Subcutaneous abdominal adipose tissue (tissue), 5 donors: ENCODE data around the gene DCST1.
A peak's percentile ranks its signal among the peaks of the same experiment; 100 is the strongest.

Experiments
- H3K27ac ChIP-seq: one replicate; pipeline ENCODE4 v1.7.0; 2013; ENCODE audit warnings: low read depth, mild to moderate bottlenecking, inconsistent platforms, low read length, moderate library complexity
- H3K27me3 ChIP-seq, 5 donors: one replicate each; pipeline ENCODE4 v1.7.0; 2013; ENCODE audit warnings: low read length in 5 of 5, inconsistent platforms in 1 of 5; ENCODE audit not compliant: control insufficient read depth in 5 of 5, insufficient read depth in 4 of 5
- H3K36me3 ChIP-seq, 5 donors: one replicate each; pipeline ENCODE4 v1.7.0; 2013; ENCODE audit warnings: low read length in 5 of 5; ENCODE audit not compliant: control insufficient read depth in 5 of 5, insufficient read depth in 5 of 5
- H3K4me1 ChIP-seq, 5 donors: one replicate each; pipeline ENCODE4 v1.7.0; 2013; ENCODE audit warnings: low read length in 5 of 5, mild to moderate bottlenecking in 3 of 5, moderate library complexity in 1 of 5; ENCODE audit not compliant: control insufficient read depth in 5 of 5, insufficient read depth in 5 of 5
- H3K4me3 ChIP-seq, 5 donors: one replicate each; pipeline ENCODE4 v1.7.0; 2013; ENCODE audit warnings: low read length in 5 of 5, low read depth in 1 of 5
- H3K9ac ChIP-seq, 5 donors: one replicate each; pipeline ENCODE4 v1.7.0; 2013; ENCODE audit warnings: low read length in 5 of 5, mild to moderate bottlenecking in 4 of 5, moderate library complexity in 3 of 5
- H3K9me3 ChIP-seq, 5 donors: one replicate each; pipeline ENCODE4 v1.7.0; 2013; ENCODE audit warnings: low read length in 5 of 5; ENCODE audit not compliant: control insufficient read depth in 5 of 5
- donor health status: healthy.
- donor health status: healthy.
- donor health status: healthy.
- donor health status: healthy.
- donor health status: healthy.

The DCST1 gene

DNA sequence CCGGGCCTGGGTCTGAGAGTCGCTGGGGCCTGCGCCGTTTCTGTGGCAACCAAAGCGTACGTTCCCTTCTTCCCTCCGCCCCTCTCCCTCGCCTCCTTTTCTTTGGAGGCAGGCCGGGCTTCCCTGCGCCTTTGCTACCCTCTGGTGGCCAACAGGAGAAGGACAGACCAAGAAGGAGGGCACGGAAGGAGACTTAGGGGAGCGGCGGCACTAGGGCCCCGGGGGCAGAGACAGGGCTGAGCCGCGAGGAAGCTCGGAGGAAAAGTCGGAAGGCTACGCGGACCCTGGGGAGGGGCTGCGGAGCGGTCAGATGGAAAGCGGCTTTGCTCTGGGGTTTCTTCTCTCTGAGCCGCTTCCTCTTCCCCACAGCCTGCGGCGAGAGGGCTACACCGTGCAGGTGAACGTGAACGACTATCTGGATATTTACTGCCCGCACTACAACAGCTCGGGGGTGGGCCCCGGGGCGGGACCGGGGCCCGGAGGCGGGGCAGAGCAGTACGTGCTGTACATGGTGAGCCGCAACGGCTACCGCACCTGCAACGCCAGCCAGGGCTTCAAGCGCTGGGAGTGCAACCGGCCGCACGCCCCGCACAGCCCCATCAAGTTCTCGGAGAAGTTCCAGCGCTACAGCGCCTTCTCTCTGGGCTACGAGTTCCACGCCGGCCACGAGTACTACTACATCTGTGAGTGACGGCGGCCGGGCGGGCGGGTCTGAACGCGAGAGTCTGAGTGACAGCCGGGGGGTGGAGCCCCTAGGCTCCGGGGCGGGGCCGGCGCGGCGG, 51.3 kb downstream of the DCST1 start:
- peaks cover 3 to 58% (median 46%) of the 10 kb centered on the region in 5 donors for H3K4me1 ChIP-seq
- peak overlapping the region; percentile 76 to 88 (median 85) for H3K4me3 ChIP-seq
- H3K9me3 ChIP-seq: no peaks in the 10 kb centered on the region
- peak overlapping the region in 4 of 5 donors; percentile 72 to 79 (median 76) for H3K9ac ChIP-seq
- no peaks in the 10 kb centered on the region for H3K36me3 ChIP-seq
- peaks cover 33 to 44% (median 42%) of the 10 kb centered on the region in 5 donors for H3K27me3 ChIP-seq
- H3K27ac ChIP-seq: peak overlapping the region; percentile 75

DNA sequence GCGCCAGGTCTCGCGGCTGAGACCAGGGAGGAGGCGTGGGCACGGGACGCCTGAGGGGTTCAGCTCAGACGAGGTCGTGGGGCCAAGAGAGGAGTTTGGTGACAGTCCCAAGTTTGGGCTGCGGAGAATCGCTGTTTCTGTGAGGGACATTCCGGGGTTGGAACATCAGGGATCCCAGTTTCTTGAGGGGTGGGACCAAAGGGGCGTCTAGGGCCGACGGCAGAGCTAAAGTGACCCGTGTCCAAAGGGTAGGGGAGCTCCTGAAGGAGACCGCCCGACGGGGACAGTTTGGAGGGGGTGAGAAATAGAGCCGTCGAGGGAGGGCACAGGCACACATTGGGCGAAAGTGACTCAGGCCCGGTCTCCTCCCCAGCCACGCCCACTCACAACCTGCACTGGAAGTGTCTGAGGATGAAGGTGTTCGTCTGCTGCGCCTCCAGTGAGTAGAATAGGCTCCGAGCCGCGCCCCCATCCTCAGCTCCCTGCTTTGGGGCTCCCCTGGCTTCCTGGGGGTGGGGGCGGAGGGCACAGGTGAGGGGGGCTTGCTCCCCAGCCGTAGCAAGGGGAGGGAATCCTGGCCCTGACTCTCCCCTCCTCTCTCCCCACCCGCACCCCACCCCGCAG, 52.0 kb downstream of the DCST1 start:
- Histone ChIP-seq H3K4me3 (peak overlapping the region; percentile 72 to 88 (median 85)), H3K9ac (peak overlapping the region in 4 of 5 donors; percentile 72 to 79 (median 76)), H3K27ac (peak overlapping the region; percentile 75), H3K27me3 (peaks cover 31 to 37% (median 37%) of the 10 kb centered on the region in 5 donors), H3K9me3 (no peaks in the 10 kb centered on the region), H3K36me3 (no peaks in the 10 kb centered on the region), H3K4me1 (peaks cover 3 to 51% (median 39%) of the 10 kb centered on the region in 5 donors)

DNA sequence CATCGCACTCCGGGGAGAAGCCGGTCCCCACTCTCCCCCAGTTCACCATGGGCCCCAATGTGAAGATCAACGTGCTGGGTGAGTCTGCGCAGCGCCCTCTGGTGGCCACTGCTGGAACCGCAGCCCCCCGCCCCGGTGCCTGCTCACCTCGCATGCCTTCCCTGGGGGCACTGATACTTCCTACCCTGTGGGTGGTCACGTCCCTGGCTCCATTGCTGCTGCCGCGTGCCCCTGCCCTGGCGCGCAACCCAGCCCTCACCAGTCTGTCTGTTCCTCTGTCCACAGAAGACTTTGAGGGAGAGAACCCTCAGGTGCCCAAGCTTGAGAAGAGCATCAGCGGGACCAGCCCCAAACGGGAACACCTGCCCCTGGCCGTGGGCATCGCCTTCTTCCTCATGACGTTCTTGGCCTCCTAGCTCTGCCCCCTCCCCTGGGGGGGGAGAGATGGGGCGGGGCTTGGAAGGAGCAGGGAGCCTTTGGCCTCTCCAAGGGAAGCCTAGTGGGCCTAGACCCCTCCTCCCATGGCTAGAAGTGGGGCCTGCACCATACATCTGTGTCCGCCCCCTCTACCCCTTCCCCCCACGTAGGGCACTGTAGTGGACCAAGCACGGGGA, 52.6 kb downstream of the DCST1 start:
- Histone ChIP-seq H3K9me3 (no peaks in the 10 kb centered on the region), H3K9ac (no peak overlapping the region), H3K27me3 (peaks cover 27 to 33% (median 30%) of the 10 kb centered on the region in 5 donors), H3K27ac (no peak overlapping the region), H3K36me3 (no peaks in the 10 kb centered on the region), H3K4me3 (peak overlapping the region in 1 of 5 donors; percentile 85), H3K4me1 (peaks cover 6 to 48% (median 35%) of the 10 kb centered on the region in 5 donors)

DNA sequence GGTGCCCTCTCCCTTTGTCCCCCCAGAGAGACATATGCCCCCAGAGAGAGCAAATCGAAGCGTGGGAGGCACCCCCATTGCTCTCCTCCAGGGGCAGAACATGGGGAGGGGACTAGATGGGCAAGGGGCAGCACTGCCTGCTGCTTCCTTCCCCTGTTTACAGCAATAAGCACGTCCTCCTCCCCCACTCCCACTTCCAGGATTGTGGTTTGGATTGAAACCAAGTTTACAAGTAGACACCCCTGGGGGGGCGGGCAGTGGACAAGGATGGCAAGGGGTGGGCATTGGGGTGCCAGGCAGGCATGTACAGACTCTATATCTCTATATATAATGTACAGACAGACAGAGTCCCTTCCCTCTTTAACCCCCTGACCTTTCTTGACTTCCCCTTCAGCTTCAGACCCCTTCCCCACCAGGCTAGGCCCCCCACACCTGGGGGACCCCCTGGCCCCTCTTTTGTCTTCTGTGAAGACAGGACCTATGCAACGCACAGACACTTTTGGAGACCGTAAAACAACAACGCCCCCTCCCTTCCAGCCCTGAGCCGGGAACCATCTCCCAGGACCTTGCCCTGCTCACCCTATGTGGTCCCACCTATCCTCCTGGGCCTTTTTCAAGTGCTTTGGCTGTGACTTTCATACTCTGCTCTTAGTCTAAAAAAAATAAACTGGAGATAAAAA, 53.4 kb downstream of the DCST1 start:
- Histone ChIP-seq H3K27ac (no peak overlapping the region), H3K4me1 (peaks cover 7 to 46% (median 33%) of the 10 kb centered on the region in 5 donors), H3K36me3 (no peaks in the 10 kb centered on the region), H3K9me3 (no peaks in the 10 kb centered on the region), H3K9ac (no peak overlapping the region), H3K4me3 (no peak overlapping the region), H3K27me3 (peaks cover 19 to 25% (median 24%) of the 10 kb centered on the region in 5 donors)

DNA sequence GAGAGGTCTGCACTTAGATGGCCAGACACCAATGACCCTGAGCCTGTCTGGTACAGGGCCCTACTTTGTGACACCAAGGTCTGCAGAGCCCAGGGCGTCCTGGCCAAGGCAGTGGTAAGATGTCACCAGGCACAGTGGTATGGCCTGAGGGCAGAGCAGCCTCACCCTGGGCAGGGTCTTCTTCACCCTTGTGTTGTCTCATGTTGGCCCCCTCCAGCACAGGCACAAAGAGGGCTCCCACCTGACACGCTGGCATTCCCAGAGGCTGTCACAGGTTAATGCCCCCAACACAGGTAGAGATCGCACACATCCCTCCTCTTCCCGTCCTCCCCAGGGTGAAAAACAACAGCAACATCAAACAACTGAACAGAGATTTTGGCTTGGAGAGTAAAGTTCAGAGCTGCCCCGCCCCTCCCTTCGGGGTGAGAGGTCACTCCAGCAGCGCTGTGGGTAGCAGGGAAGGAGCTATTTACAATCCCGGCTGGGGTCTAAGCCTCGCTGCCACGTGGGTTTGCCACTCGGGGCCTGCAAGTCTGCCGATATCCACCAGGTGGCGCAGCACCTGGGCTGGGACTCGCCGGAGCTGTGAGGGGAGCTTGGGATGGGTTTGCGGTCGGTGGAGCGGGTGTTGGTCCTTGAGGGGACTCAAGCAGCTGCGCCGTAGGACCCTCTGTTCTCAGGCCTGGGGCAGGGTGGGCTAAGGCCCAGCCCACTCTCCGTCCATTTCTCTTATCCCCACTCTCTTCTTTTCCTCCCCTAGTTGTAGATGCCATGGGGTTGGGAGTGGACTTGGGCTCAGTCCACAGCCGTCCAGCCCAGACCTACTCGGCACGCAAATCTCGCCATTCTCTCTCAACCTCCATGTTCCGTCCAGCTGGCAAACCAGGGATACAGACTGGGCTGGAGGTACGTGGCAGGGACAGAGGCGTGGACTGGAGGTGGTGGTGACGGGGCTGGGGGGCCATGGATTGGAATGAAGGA, 57.7 kb downstream of the DCST1 start:
- H3K4me3 ChIP-seq: peak overlapping the region in 1 of 5 donors; percentile 25
- H3K4me1 ChIP-seq: peaks cover 10 to 31% (median 21%) of the 10 kb centered on the region in 5 donors
- H3K27ac ChIP-seq: no peak overlapping the region
- H3K9ac ChIP-seq: peak overlapping the region in 1 of 5 donors; percentile 20
- H3K9me3 ChIP-seq: no peaks in the 10 kb centered on the region
- no peaks in the 10 kb centered on the region for H3K36me3 ChIP-seq
- no peaks in the 10 kb centered on the region for H3K27me3 ChIP-seq

DNA sequence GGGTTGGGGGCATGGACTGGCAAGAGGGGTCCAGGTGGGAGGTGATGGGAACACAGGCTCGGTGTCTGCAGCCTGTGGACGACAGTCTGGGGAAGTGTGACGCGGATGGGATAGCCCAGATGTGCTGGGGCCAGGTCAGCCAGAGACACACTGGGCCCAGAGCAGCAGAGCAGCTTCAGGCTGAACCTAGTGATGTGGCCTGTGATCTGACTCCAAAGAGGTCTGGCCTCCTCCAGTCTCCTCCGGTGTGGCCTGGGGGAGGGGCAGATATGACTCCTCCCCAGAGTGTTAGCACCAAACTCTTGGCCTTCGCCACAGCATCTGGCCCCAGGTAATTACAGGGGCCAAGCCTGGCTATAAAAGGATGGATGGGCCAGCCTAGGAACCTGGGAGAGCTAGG, 58.5 kb downstream of the DCST1 start:
- Histone ChIP-seq H3K36me3 (no peaks in the 10 kb centered on the region), H3K4me3 (no peak overlapping the region), H3K27ac (no peak overlapping the region), H3K27me3 (no peaks in the 10 kb centered on the region), H3K9me3 (no peaks in the 10 kb centered on the region), H3K4me1 (peaks cover 10 to 27% (median 19%) of the 10 kb centered on the region in 5 donors), H3K9ac (no peak overlapping the region)

DNA sequence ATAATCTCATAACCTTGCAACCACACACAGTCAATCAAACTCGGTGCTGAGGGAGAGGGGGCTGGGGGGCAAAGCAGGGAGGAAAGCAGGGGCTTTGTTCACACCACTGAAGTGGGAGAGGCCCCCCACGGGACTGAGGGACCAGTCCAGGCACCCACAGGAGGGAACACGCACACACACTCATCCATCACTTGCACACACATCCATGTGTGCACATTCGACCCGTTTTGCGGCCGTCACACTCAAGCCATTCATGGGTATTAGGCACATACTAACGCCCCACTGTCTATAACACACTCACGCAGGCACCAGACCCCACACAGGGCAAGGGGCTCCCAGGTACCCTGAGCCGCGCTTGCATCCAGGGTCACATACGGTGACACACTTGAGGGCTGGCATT, 59.0 kb downstream of the DCST1 start:
- Histone ChIP-seq H3K27ac (no peak overlapping the region), H3K27me3 (no peaks in the 10 kb centered on the region), H3K4me1 (peaks cover 10 to 27% (median 19%) of the 10 kb centered on the region in 5 donors), H3K9ac (no peak overlapping the region), H3K36me3 (no peaks in the 10 kb centered on the region), H3K4me3 (no peak overlapping the region), H3K9me3 (no peaks in the 10 kb centered on the region)

DNA sequence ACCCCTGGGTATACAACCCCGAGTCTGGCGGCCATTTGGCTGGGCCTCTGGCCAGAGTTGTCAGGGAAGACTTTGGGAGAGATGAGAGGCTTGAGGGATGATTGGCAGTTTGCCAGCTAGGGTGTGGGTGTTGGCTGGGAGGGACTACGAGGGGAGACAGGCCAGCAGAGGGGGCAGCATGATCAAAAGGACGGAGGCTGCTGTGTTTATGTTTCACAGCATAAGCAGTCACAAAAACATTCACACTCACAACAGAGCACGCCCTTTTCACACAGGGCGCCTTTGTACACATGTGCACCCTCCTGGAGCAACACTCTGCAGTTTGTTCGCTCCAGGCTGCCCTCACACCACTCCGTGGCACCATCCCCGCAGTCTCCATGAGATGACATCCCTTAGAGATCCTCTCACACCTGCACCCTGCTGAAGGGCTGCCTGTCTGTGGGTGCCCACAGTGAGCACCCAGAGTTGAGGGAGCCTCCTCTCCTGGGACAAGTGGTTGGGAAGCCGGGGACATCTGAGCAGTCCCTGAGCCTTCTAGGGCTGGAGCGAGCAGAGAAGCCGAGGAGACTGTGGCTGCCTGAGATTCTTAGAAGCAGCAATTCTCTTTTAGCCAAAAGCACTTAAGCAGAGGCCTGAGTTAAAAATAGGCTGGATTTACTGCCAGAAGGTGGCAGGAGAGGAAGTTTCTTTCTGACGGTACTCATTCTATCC, 60.4 kb downstream of the DCST1 start:
- Histone ChIP-seq H3K9me3 (no peaks in the 10 kb centered on the region), H3K27ac (peak overlapping the region; percentile 6), H3K36me3 (no peaks in the 10 kb centered on the region), H3K9ac (peak overlapping the region in 2 of 5 donors; percentile 26 to 43), H3K4me3 (peak overlapping the region in 2 of 5 donors; percentile 11 to 18), H3K27me3 (no peaks in the 10 kb centered on the region), H3K4me1 (peaks cover 10 to 27% (median 19%) of the 10 kb centered on the region in 5 donors)
